Measurements from ENCODE around the gene IL12RB1.

Gene IL12RB1

DNA sequence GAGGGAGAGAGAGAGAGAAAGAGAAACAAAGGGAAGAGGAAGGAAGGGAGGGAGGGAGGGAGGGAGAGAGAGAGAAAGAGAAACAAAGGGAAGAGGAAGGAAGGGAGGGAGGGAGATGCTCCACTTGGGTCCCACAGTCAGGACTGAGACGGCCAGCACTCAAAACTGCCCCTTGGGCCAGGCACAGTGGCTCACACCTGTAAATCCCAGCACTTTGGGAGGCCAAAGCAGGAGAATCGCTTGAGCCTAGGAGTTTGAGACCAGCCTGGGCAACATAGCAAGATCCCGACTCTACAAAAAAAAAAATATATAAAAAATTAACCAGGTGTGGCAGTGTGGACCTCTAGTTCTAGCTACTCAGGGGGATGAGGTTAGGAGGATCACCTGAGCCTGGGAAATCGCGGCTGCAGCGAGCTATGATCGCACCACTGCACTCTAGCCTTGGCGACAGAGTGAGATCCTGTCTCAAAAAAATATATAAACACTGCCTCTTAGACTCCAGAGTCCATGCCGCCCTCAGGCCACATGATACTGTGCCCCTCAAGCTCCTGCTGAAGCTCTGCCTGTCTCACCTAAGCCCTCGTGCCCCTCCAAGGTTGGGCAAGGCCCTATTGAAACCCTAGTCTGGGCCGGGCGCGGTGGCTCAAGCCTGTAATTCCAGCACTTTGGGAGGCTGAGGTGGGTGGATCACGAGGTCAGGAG, 70.4 kb downstream of the IL12RB1 start:
- no peak for TF ChIP-seq CTCF (IDR thresholded peaks at IDR 0.05; ENCODE audit: low read depth, low read length, poor library complexity, severe bottlenecking)
- no peak for TF ChIP-seq EZH2phosphoT487 (IDR thresholded peaks at IDR 0.05; ENCODE audit: borderline replicate concordance, low read length)
- Histone ChIP-seq H3K27ac (ENCODE audit: low read depth, low read length) (no peak overlapping the region), H3K9me2 (replicated peaks; ENCODE audit: control insufficient read depth, low read length) (no peaks in the 10 kb centered on the region), H3K36me3 (ENCODE audit: control insufficient read depth, low read length) (peaks cover 34% of the 10 kb centered on the region), H3K79me2 (ENCODE audit: control insufficient read depth, low read length) (no peaks in the 10 kb centered on the region), H3K27me3 (ENCODE audit: control insufficient read depth, low read length) (no peaks in the 10 kb centered on the region), H4K20me1 (ENCODE audit: control insufficient read depth, insufficient read depth, low read depth, low read length) (no peaks in the 10 kb centered on the region), H3K4me2 (ENCODE audit: low read length) (no peak overlapping the region), H3K9me3 (ENCODE audit: control insufficient read depth, insufficient read depth, low read length) (no peaks in the 10 kb centered on the region), H3K4me3 (ENCODE audit: low read length) (no peak overlapping the region), H3K4me1 (ENCODE audit: control insufficient read depth, low read length) (peaks cover 15% of the 10 kb centered on the region), H3F3A (ENCODE audit: control insufficient read depth, insufficient read depth) (peaks cover 10% of the 10 kb centered on the region)

DNA sequence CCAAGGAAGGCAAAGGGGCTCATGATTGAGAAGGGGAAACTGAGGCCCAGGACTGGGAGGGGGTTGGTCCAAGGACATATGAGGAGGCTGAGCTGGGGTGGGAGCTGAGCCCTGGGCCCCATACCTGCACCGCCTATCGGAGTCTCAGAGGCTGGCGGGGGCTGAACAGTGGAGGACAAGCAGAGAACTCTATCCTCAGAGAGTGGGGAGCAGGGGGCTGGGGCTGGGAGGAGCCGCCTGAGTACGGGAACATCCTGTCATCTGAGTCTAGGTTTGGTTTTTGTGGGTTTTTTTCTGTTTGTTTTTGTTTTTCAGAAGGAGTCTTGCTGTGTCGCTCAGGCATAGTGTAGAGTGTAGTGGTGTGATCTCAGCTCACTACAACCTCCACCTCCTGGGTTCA, 72.5 kb downstream of the IL12RB1 start:
- peaks cover 55% of the 10 kb centered on the region for H3K36me3 ChIP-seq (ENCODE audit: control insufficient read depth, low read length)
- H3K4me2 ChIP-seq (ENCODE audit: low read length) = no peak overlapping the region
- no peaks in the 10 kb centered on the region for H3K27me3 ChIP-seq (ENCODE audit: control insufficient read depth, low read length)
- H3K27ac ChIP-seq (ENCODE audit: low read depth, low read length) = no peak overlapping the region
- H3K79me2 ChIP-seq (ENCODE audit: control insufficient read depth, low read length) = peaks cover 2% of the 10 kb centered on the region
- no peaks in the 10 kb centered on the region for H3K9me2 ChIP-seq (replicated peaks; ENCODE audit: control insufficient read depth, low read length)
- H3F3A ChIP-seq (ENCODE audit: control insufficient read depth, insufficient read depth) = peaks cover 10% of the 10 kb centered on the region
- peaks cover 11% of the 10 kb centered on the region for H3K4me1 ChIP-seq (ENCODE audit: control insufficient read depth, low read length)
- no peaks in the 10 kb centered on the region for H4K20me1 ChIP-seq (ENCODE audit: control insufficient read depth, insufficient read depth, low read depth, low read length)
- no peaks in the 10 kb centered on the region for H3K9me3 ChIP-seq (ENCODE audit: control insufficient read depth, insufficient read depth, low read length)
- no peak overlapping the region for H3K4me3 ChIP-seq (ENCODE audit: low read length)
- TF ChIP-seq EZH2phosphoT487 (IDR thresholded peaks at IDR 0.05; ENCODE audit: borderline replicate concordance, low read length) (no peak), CTCF (IDR thresholded peaks at IDR 0.05; ENCODE audit: low read depth, low read length, poor library complexity, severe bottlenecking) (no peak)

- Histone ChIP-seq H3K27me3 (ENCODE audit: control insufficient read depth, low read length) (no peaks in the 10 kb centered on the region), H3K4me1 (ENCODE audit: control insufficient read depth, low read length) (peaks cover 11% of the 10 kb centered on the region), H3K9me3 (ENCODE audit: control insufficient read depth, insufficient read depth, low read length) (no peaks in the 10 kb centered on the region), H3K79me2 (ENCODE audit: control insufficient read depth, low read length) (peaks cover 10% of the 10 kb centered on the region), H3K4me2 (ENCODE audit: low read length) (no peak overlapping the region), H3K27ac (ENCODE audit: low read depth, low read length) (no peak overlapping the region), H3K36me3 (ENCODE audit: control insufficient read depth, low read length) (peaks cover 63% of the 10 kb centered on the region), H3F3A (ENCODE audit: control insufficient read depth, insufficient read depth) (peaks cover 10% of the 10 kb centered on the region), H3K9me2 (replicated peaks; ENCODE audit: control insufficient read depth, low read length) (no peaks in the 10 kb centered on the region), H4K20me1 (ENCODE audit: control insufficient read depth, insufficient read depth, low read depth, low read length) (peaks cover 3% of the 10 kb centered on the region; the same call in 1 of the 2 replicates), H3K4me3 (ENCODE audit: low read length) (no peak overlapping the region)
- no peak for TF ChIP-seq CTCF (IDR thresholded peaks at IDR 0.05; ENCODE audit: low read depth, low read length, poor library complexity, severe bottlenecking)
- no peak for TF ChIP-seq EZH2phosphoT487 (IDR thresholded peaks at IDR 0.05; ENCODE audit: borderline replicate concordance, low read length)
Measured at GRCh38 chr19:18013210-18014111, 73.3 kb downstream of the IL12RB1 start.
